ENCODE data around the gene AXIN1.
A peak's percentile ranks its signal among the peaks of the same experiment; 100 is the strongest.

The AXIN1 gene

GRCh38 chr16:352547-353403, at the start of gene AXIN1:
AXIN1 (minus strand) TSS chr16:352723; CDS start chr16:347025, 5,698 bp downstream.
- DNase-seq: peak; percentile 20 to 98 (median 89)

- DNase-seq: peak; percentile 41 to 98 (median 92)
Measured at GRCh38 chr16:401468-402348, 49.2 kb upstream of the AXIN1 start, which contains the start of gene DECR2. DECR2 (plus strand) TSS chr16:401885; CDS start chr16:401964, 79 bp downstream.

GRCh38 chr16:400061-400591, 47.6 kb upstream of the AXIN1 start:
- DNase-seq: no peak

- DNase-seq: no peak
Measured at GRCh38 chr16:399340-400019, 47.0 kb upstream of the AXIN1 start.

- DNase-seq: no peak
Measured at GRCh38 chr16:398561-399339, 46.2 kb upstream of the AXIN1 start.

- DNase-seq: peak in 39 of 51 donors; percentile 11 to 76 (median 46)
Measured at GRCh38 chr16:397736-398332, 45.3 kb upstream of the AXIN1 start.

- DNase-seq: peak in 8 of 51 donors; percentile 13 to 33 (median 26)
Measured at GRCh38 chr16:397135-397661, 44.7 kb upstream of the AXIN1 start, which contains the start of gene NME4. NME4 (plus strand) TSS chr16:397199; CDS start chr16:397223, 24 bp downstream.

- peak in 24 of 51 donors; percentile 13 to 52 (median 36) for DNase-seq
Measured at GRCh38 chr16:396605-397004, 44.1 kb upstream of the AXIN1 start.

- DNase-seq: no peak
Measured at GRCh38 chr16:396199-396598, 43.7 kb upstream of the AXIN1 start.

GRCh38 chr16:392450-393030, 40.0 kb upstream of the AXIN1 start:
- no peak for DNase-seq

- peak in 30 of 51 donors; percentile 6 to 76 (median 36) for DNase-seq
Measured at GRCh38 chr16:391885-392335, 39.4 kb upstream of the AXIN1 start.

GRCh38 chr16:389352-389751, 36.8 kb upstream of the AXIN1 start:
- DNase-seq: no peak

GRCh38 chr16:387761-388666, 35.5 kb upstream of the AXIN1 start:
- DNase-seq: peak in 3 of 51 donors; percentile 16 to 22 (median 19)

GRCh38 chr16:386641-387156, 34.2 kb upstream of the AXIN1 start:
- peak in 19 of 51 donors; percentile 9 to 58 (median 37) for DNase-seq

GRCh38 chr16:383326-384051, 31.0 kb upstream of the AXIN1 start:
- peak in 1 of 51 donors; percentile 28 for DNase-seq

- peak in 46 of 51 donors; percentile 25 to 83 (median 58) for DNase-seq
Measured at GRCh38 chr16:381789-382717, 29.5 kb upstream of the AXIN1 start, which contains the start of gene PGAP6. PGAP6 (minus strand) TSS chr16:381978; CDS start chr16:381821, 157 bp downstream.
